LHCN-M2 (cell line): Measurements from ENCODE around the gene GPR32. TPM values are rescaled to one million over a fixed set of nuclear protein-coding genes. Genes with fewer than 3 reads are reported as not detected.
A peak's percentile ranks its signal among the peaks of the same experiment; 100 is the strongest.
"Not testable (repeated sequence)": the region's sequence is repeated elsewhere in the genome, so short reads cannot be mapped to it uniquely, and the experiment has no call there.

Experiments
- DNase-seq: peaks from one replicate; pipeline ENCODE4 v3.0.0-alpha.2; 2012; ENCODE audit warnings: low read depth
- total RNA-seq: library from RNA; depleted of rRNA; stranded (reverse); fragments of >200 nt; gene quantifications from 2 replicates; pipeline ENCODE4 v1.2.3, GENCODE V29; 2014

Gene GPR32
- total RNA-seq, 1 experiment from 2014 or later: not detected

- DNase-seq: not testable (repeated sequence)
These were observed 23.1 kb upstream of the GPR32 start for GRCh38 chr19:50747141-50747540.

GRCh38 chr19:50749490-50749889 lies 20.8 kb upstream of the GPR32 start:
- DNase-seq: no peak

GRCh38 chr19:50750010-50750409 lies 20.3 kb upstream of the GPR32 start:
- no peak for DNase-seq

- DNase-seq: no peak
These were observed 16.4 kb upstream of the GPR32 start for GRCh38 chr19:50753879-50754278.

- not testable (repeated sequence) for DNase-seq
These were observed 14.0 kb upstream of the GPR32 start for GRCh38 chr19:50756244-50756643.

- DNase-seq: not testable (repeated sequence)
These were observed 12.6 kb upstream of the GPR32 start for GRCh38 chr19:50757624-50758023.

GRCh38 chr19:50759076-50759475 lies 11.2 kb upstream of the GPR32 start:
- DNase-seq: not testable (repeated sequence)

GRCh38 chr19:50759886-50760285 lies 10.4 kb upstream of the GPR32 start:
- DNase-seq: peak; percentile 27

GRCh38 chr19:50761501-50761900 lies 8.8 kb upstream of the GPR32 start:
- DNase-seq: not testable (repeated sequence)

GRCh38 chr19:50763521-50763920 lies 6.7 kb upstream of the GPR32 start:
- not testable (repeated sequence) for DNase-seq

- DNase-seq: no peak
These were observed 5.9 kb upstream of the GPR32 start for GRCh38 chr19:50764409-50764808.

GRCh38 chr19:50766746-50767145 lies 3.5 kb upstream of the GPR32 start:
- not testable (repeated sequence) for DNase-seq

- not testable (repeated sequence) for DNase-seq
These were observed 3.0 kb upstream of the GPR32 start for GRCh38 chr19:50767263-50767662.

GRCh38 chr19:50768277-50768676 lies 2.0 kb upstream of the GPR32 start:
- no peak for DNase-seq

- DNase-seq: no peak
These were observed 624 bp downstream of the GPR32 start for GRCh38 chr19:50770888-50771287.

GRCh38 chr19:50772476-50772875 lies 2.2 kb downstream of the GPR32 start:
- DNase-seq: no peak

- DNase-seq: not testable (repeated sequence)
These were observed 2.6 kb downstream of the GPR32 start for GRCh38 chr19:50772912-50773311.

- DNase-seq: not testable (repeated sequence)
These were observed 3.2 kb downstream of the GPR32 start for GRCh38 chr19:50773454-50773853.

- DNase-seq: no peak
These were observed 5.9 kb downstream of the GPR32 start for GRCh38 chr19:50776131-50776530.

GRCh38 chr19:50777261-50777660 lies 7.0 kb downstream of the GPR32 start:
- no peak for DNase-seq

- no peak for DNase-seq
These were observed 7.6 kb downstream of the GPR32 start for GRCh38 chr19:50777830-50778303.

- no peak for DNase-seq
These were observed 8.7 kb downstream of the GPR32 start for GRCh38 chr19:50778906-50779430.

GRCh38 chr19:50779504-50780457 lies 9.5 kb downstream of the GPR32 start:
- no peak for DNase-seq
